Panc1 (cell line): ENCODE data around the gene CHID1. TPM values are rescaled to one million over a fixed set of nuclear protein-coding genes. Genes with fewer than 3 reads are reported as not detected.
A peak's percentile ranks its signal among the peaks of the same experiment; 100 is the strongest.

Source experiments
- ATAC-seq: fragments of 200-7000 bp; cut with Tn5 transposase; 2 replicates; pipeline ENCODE4 v1.9.1; 2020; ENCODE audit warnings: mild to moderate bottlenecking, moderate library complexity
- BruUV-seq: library from RNA; stranded (reverse); fragments of 400-500 nt; replicated peaks from 2 replicates; lab custom pipeline; 2021; lab: Mats Ljungman, UMichigan
- CTCF ChIA-PET: fragments of 300-600 bp; sonication (Branson Sonifier 250); formaldehyde crosslinking; loops from one replicate; lab custom pipeline; 2022; ENCODE audit warnings: antibody characterized with exemption; lab: Charles Lee
- POLR2A ChIA-PET: fragments of 300-600 bp; sonication (Branson Sonifier 250); formaldehyde crosslinking; loops from one replicate; lab custom pipeline; 2022; ENCODE audit warnings: antibody characterized with exemption; lab: Charles Lee
- DNase-seq: peaks from one replicate; pipeline ENCODE4 v3.0.0-alpha.2; 2010; ENCODE audit warnings: low read depth, low spot score
- H3K27ac ChIP-seq: 2 replicates; pipeline ENCODE4 v1.5.1; 2011; ENCODE audit warnings: mild to moderate bottlenecking, low read length, inconsistent platforms
- H3K27me3 ChIP-seq: fragments of 200-500 bp; sonication (Bioruptor generic); 2 replicates; pipeline ENCODE4 v1.6.0; 2014; ENCODE audit warnings: low read length, inconsistent platforms; ENCODE audit not compliant: control insufficient read depth, insufficient read depth
- H3K36me3 ChIP-seq: fragments of 200-500 bp; sonication (Bioruptor generic); 2 replicates; pipeline ENCODE4 v1.5.1; 2014; ENCODE audit warnings: inconsistent platforms, mild to moderate bottlenecking, low read length, moderate library complexity; ENCODE audit not compliant: control insufficient read depth, insufficient read depth
- H3K4me1 ChIP-seq: 2 replicates; pipeline ENCODE4 v1.5.1; 2011; ENCODE audit warnings: inconsistent platforms, mild to moderate bottlenecking, low read length, moderate library complexity; ENCODE audit not compliant: control insufficient read depth, insufficient read depth
- H3K4me3 ChIP-seq, 2 experiments: 2 replicates each; pipeline ENCODE4 v1.5.1; 2011 to 2012; ENCODE audit warnings: low read depth in 2 of 2, low read length in 2 of 2, mild to moderate bottlenecking in 2 of 2, inconsistent platforms in 1 of 2, moderate library complexity in 1 of 2
- H3K9me3 ChIP-seq: fragments of 200-500 bp; sonication (Bioruptor generic); 2 replicates; pipeline ENCODE4 v1.5.1; 2014; ENCODE audit warnings: low read depth, mild to moderate bottlenecking, inconsistent platforms, low read length, moderate library complexity; ENCODE audit not compliant: control insufficient read depth, insufficient read depth
- CTCF ChIP-seq: fragments of 450-650 bp; IDR thresholded peaks from 2 replicates; pipeline ENCODE4 v1.5.1; 2017; ENCODE audit warnings: mild to moderate bottlenecking
- POLR2AphosphoS5 ChIP-seq: IDR thresholded peaks from 2 replicates; pipeline ENCODE4 v1.6.1; 2012; ENCODE audit warnings: mild to moderate bottlenecking, low read depth, low read length, moderate library complexity
- REST ChIP-seq, 2 experiments: IDR thresholded peaks; 2 replicates each; pipeline ENCODE4 v1.6.1; 2011 to 2012; ENCODE audit warnings: low read depth in 2 of 2, control low read depth in 1 of 2, low read length in 1 of 2, mild to moderate bottlenecking in 1 of 2, moderate library complexity in 1 of 2; ENCODE audit not compliant: insufficient read depth in 1 of 2
- SIN3A ChIP-seq: IDR thresholded peaks from 2 replicates; pipeline ENCODE4 v1.6.1; 2012; ENCODE audit warnings: low read depth, mild to moderate bottlenecking, low read length, moderate library complexity, borderline replicate concordance; ENCODE audit not compliant: insufficient read depth
- TCF7L2 ChIP-seq: IDR thresholded peaks from 2 replicates; pipeline ENCODE4 v1.6.1; 2011; ENCODE audit warnings: mild to moderate bottlenecking, low read depth, low read length, inconsistent platforms
- in situ Hi-C: cut with HindIII; loops from 2 replicates; pipeline ENCODE4 v1.10.0; 2016; ENCODE audit warnings: low sequenced_read_pairs, low pct_unique_long_range_greater_than_20kb
- intact Hi-C: fragments of 100-400 bp; cut with micrococcal nuclease; formaldehyde crosslinking; loops from one replicate; pipeline ENCODE4 v1.10.0; 2022; ENCODE audit not compliant: unreplicated experiment
- total RNA-seq: library from RNA; stranded (reverse); gene quantifications from one replicate; pipeline ENCODE4 v1.2.1, GENCODE V29; 2021; ENCODE audit not compliant: unreplicated experiment

Gene CHID1
- total RNA-seq, 1 experiment from 2014 or later, result 224 TPM

GRCh38 chr11:827146-827896 is 83.3 kb downstream of the CHID1 start:
- in situ Hi-C loops, result no loop called here
- no peak for DNase-seq
- no peak for TF ChIP-seq REST (IDR thresholded peaks at IDR 0.05; ENCODE audit: insufficient read depth in 1 of 2, low read depth in 2 of 2, low read length in 1 of 2)
- 0 out of 2 replicates have a peak, but pooled peaks have one; percentile 37 for TF ChIP-seq SIN3A
- peak; percentile 51; the same call in 1 of the 2 replicates for TF ChIP-seq POLR2AphosphoS5
- CTCF ChIA-PET, result interaction anchor here (1.2 kb wide), 1 partner anchor 16 kb away, joined by 6 read pairs; no protein-coding TSS in a partner anchor
- POLR2A ChIA-PET, result interaction anchor here (0.8 to 1.9 kb wide), 2 partner anchors 8 to 10 kb away, joined by 5 to 11 read pairs; partner anchors contain the start of gene PNPLA2
- peak overlapping the region; percentile 92 for H3K27ac ChIP-seq
- 0 out of 2 replicates have a peak, but pooled peaks cover 2% of the 10 kb centered on the region for H3K36me3 ChIP-seq
- H3K9me3 ChIP-seq, result no peaks in the 10 kb centered on the region
- H3K4me3 ChIP-seq, result peak overlapping the region; percentile 44 to 55
- BruUV-seq, result no TSS peak
- peak; percentile 5; the same call in 1 of the 2 replicates for ATAC-seq
- peaks cover 60% of the 10 kb centered on the region for H3K4me1 ChIP-seq
- H3K27me3 ChIP-seq, result no peaks in the 10 kb centered on the region
- intact Hi-C loops, result no loop called here

- Histone ChIP-seq H3K4me1 (peaks cover 62% of the 10 kb centered on the region), H3K9me3 (no peaks in the 10 kb centered on the region), H3K27ac (peak overlapping the region; percentile 90), H3K4me3 (peak overlapping the region; percentile 44 to 55), H3K36me3 (0 out of 2 replicates have a peak, but pooled peaks cover 2% of the 10 kb centered on the region), H3K27me3 (no peaks in the 10 kb centered on the region)
- no peak for DNase-seq
- TF ChIP-seq POLR2AphosphoS5 (no peak), REST (IDR thresholded peaks at IDR 0.05; ENCODE audit: insufficient read depth in 1 of 2, low read depth in 2 of 2, low read length in 1 of 2) (no peak), CTCF (no peak), TCF7L2 (no peak), SIN3A (no peak)
- intact Hi-C loops, result no loop called here
- in situ Hi-C loops, result no loop called here
- ChIA-PET CTCF (no interaction called here), POLR2A (no interaction called here)
- BruUV-seq, result no TSS peak
- 0 out of 2 replicates have a peak, but pooled peaks have one; percentile 0 for ATAC-seq
Measured at GRCh38 chr11:826836-827145, 83.8 kb downstream of the CHID1 start.
